Measurements from ENCODE around the gene AMD1. TPM values are rescaled to one million over a fixed set of nuclear protein-coding genes. Genes with fewer than 3 reads are reported as not detected.

The AMD1 gene
- total RNA-seq, 1 experiment from 2014 or later: 38.2 TPM

GRCh38 chr6:110876170-110876773, 1.7 kb downstream of the AMD1 start:
- in situ Hi-C loops (cut with HindIII; ENCODE audit: low pct_unique_long_range_greater_than_20kb, low sequenced_read_pairs): loop anchor here (10.0 kb wide), 1 partner anchor 341 kb away; no protein-coding TSS in a partner anchor
- DNase-seq (ENCODE audit: low read depth): peak; percentile 88

- in situ Hi-C loops (cut with HindIII; ENCODE audit: low pct_unique_long_range_greater_than_20kb, low sequenced_read_pairs): loop anchor here (10.0 kb wide), 1 partner anchor 342 kb away; no protein-coding TSS in a partner anchor
- peak; percentile 16 for DNase-seq (ENCODE audit: low read depth)
Observed at GRCh38 chr6:110876806-110877564, 2.4 kb downstream of the AMD1 start.

- in situ Hi-C loops (cut with HindIII; ENCODE audit: low pct_unique_long_range_greater_than_20kb, low sequenced_read_pairs): loop anchor here (10.0 kb wide), 1 partner anchor 343 kb away; no protein-coding TSS in a partner anchor
- no peak for DNase-seq (ENCODE audit: low read depth)
Observed at GRCh38 chr6:110877569-110877968, 3.0 kb downstream of the AMD1 start.

- DNase-seq (ENCODE audit: low read depth): peak; percentile 47
- in situ Hi-C loops (cut with HindIII; ENCODE audit: low pct_unique_long_range_greater_than_20kb, low sequenced_read_pairs): loop anchor here (10.0 kb wide), 1 partner anchor 344 kb away; no protein-coding TSS in a partner anchor
Observed at GRCh38 chr6:110878751-110879522, 4.4 kb downstream of the AMD1 start.

GRCh38 chr6:110880651-110881050, 6.1 kb downstream of the AMD1 start:
- DNase-seq (ENCODE audit: low read depth): no peak
- in situ Hi-C loops (cut with HindIII; ENCODE audit: low pct_unique_long_range_greater_than_20kb, low sequenced_read_pairs): no loop called here

- in situ Hi-C loops (cut with HindIII; ENCODE audit: low pct_unique_long_range_greater_than_20kb, low sequenced_read_pairs): no loop called here
- DNase-seq (ENCODE audit: low read depth): no peak
Observed at GRCh38 chr6:110881546-110882273, 7.1 kb downstream of the AMD1 start.

GRCh38 chr6:110882274-110882619, 7.7 kb downstream of the AMD1 start:
- in situ Hi-C loops (cut with HindIII; ENCODE audit: low pct_unique_long_range_greater_than_20kb, low sequenced_read_pairs): no loop called here
- DNase-seq (ENCODE audit: low read depth): no peak

- DNase-seq (ENCODE audit: low read depth): no peak
- in situ Hi-C loops (cut with HindIII; ENCODE audit: low pct_unique_long_range_greater_than_20kb, low sequenced_read_pairs): no loop called here
Observed at GRCh38 chr6:110882824-110883554, 8.4 kb downstream of the AMD1 start.

GRCh38 chr6:110884321-110884720, 9.7 kb downstream of the AMD1 start:
- no peak for DNase-seq (ENCODE audit: low read depth)
- in situ Hi-C loops (cut with HindIII; ENCODE audit: low pct_unique_long_range_greater_than_20kb, low sequenced_read_pairs): no loop called here

- in situ Hi-C loops (cut with HindIII; ENCODE audit: low pct_unique_long_range_greater_than_20kb, low sequenced_read_pairs): no loop called here
- no peak for DNase-seq (ENCODE audit: low read depth)
Observed at GRCh38 chr6:110885526-110885925, 10.9 kb downstream of the AMD1 start.

- DNase-seq (ENCODE audit: low read depth): no peak
Observed at GRCh38 chr6:110886555-110887167, 12.1 kb downstream of the AMD1 start.

GRCh38 chr6:110890288-110890687, 15.7 kb downstream of the AMD1 start:
- DNase-seq (ENCODE audit: low read depth): no peak
- in situ Hi-C loops (cut with HindIII; ENCODE audit: low pct_unique_long_range_greater_than_20kb, low sequenced_read_pairs): no loop called here

More at GRCh38 chr6:110886555-110887167, 12.1 kb downstream of the AMD1 start:
- in situ Hi-C loops (cut with HindIII; ENCODE audit: low pct_unique_long_range_greater_than_20kb, low sequenced_read_pairs): no loop called here

- no peak for DNase-seq (ENCODE audit: low read depth)
- in situ Hi-C loops (cut with HindIII; ENCODE audit: low pct_unique_long_range_greater_than_20kb, low sequenced_read_pairs): no loop called here
Observed at GRCh38 chr6:110895907-110896608, 21.5 kb downstream of the AMD1 start.

- DNase-seq (ENCODE audit: low read depth): no peak
- in situ Hi-C loops (cut with HindIII; ENCODE audit: low pct_unique_long_range_greater_than_20kb, low sequenced_read_pairs): no loop called here
Observed at GRCh38 chr6:110897433-110897832, 22.8 kb downstream of the AMD1 start.

GRCh38 chr6:110898111-110898510, 23.5 kb downstream of the AMD1 start:
- in situ Hi-C loops (cut with HindIII; ENCODE audit: low pct_unique_long_range_greater_than_20kb, low sequenced_read_pairs): no loop called here
- no peak for DNase-seq (ENCODE audit: low read depth)

- peak; percentile 54 for DNase-seq (ENCODE audit: low read depth)
- in situ Hi-C loops (cut with HindIII; ENCODE audit: low pct_unique_long_range_greater_than_20kb, low sequenced_read_pairs): no loop called here
Observed at GRCh38 chr6:110900028-110900598, 25.5 kb downstream of the AMD1 start.

Measured in Caki2 (cell line).